Lung (tissue), 12 donors: ENCODE data around the gene EML1. TPM values are rescaled to one million over a fixed set of nuclear protein-coding genes. Genes with fewer than 3 reads are reported as not detected.

Experiments
- ATAC-seq: fragments of 200-7000 bp; cut with Tn5 transposase; one replicate; pipeline ENCODE4 v1.9.1; 2020; ENCODE audit warnings: moderate number of reproducible peaks; ENCODE audit not compliant: insufficient read depth, low FRiP score
- DNase-seq, 3 donors: peaks; one replicate each; pipeline ENCODE4 v3.0.0-alpha.2; 2013 to 2017
- H3K27ac ChIP-seq, 2 donors: one replicate each; pipeline ENCODE4 v1.5.1; 2013; ENCODE audit warnings: mild to moderate bottlenecking in 2 of 2, moderate library complexity in 2 of 2, control low read depth in 1 of 2, inconsistent platforms in 1 of 2, low read depth in 1 of 2, low read length in 1 of 2
- H3K27me3 ChIP-seq, 3 donors: one replicate each; pipeline ENCODE4 v1.5.1; 2013; ENCODE audit warnings: low read length in 2 of 3; ENCODE audit not compliant: control insufficient read depth in 3 of 3, insufficient read depth in 3 of 3
- H3K36me3 ChIP-seq, 4 donors: one replicate each; pipeline ENCODE4 v1.5.1; 2013; ENCODE audit warnings: low read length in 4 of 4, mild to moderate bottlenecking in 1 of 4, moderate library complexity in 1 of 4; ENCODE audit not compliant: control insufficient read depth in 4 of 4, insufficient read depth in 4 of 4
- H3K4me1 ChIP-seq, 5 donors: one replicate each; pipeline ENCODE4 v1.5.1; 2013; ENCODE audit warnings: low read length in 5 of 5, mild to moderate bottlenecking in 2 of 5, moderate library complexity in 1 of 5; ENCODE audit not compliant: control insufficient read depth in 5 of 5, insufficient read depth in 5 of 5
- H3K4me3 ChIP-seq: one replicate; pipeline ENCODE4 v1.5.1; 2013; ENCODE audit warnings: mild to moderate bottlenecking, control low read depth, moderate library complexity
- H3K9ac ChIP-seq, 2 donors: one replicate each; pipeline ENCODE4 v1.5.1; 2013; ENCODE audit warnings: low read length in 2 of 2, control low read depth in 1 of 2; ENCODE audit not compliant: insufficient read depth in 1 of 2
- H3K9me3 ChIP-seq, 4 donors: one replicate each; pipeline ENCODE4 v1.5.1; 2013; ENCODE audit warnings: low read length in 3 of 4, mild to moderate bottlenecking in 1 of 4, moderate library complexity in 1 of 4; ENCODE audit not compliant: control insufficient read depth in 4 of 4, insufficient read depth in 3 of 4
- WGBS, 2 donors: extraction: QIAGEN DNeasy Blood & Tissue Kit; methylation state at CpG; one replicate each; pipeline ENCODE4 v1.1.7; 2013; 5-methylcytosine and 5-hydroxymethylcytosine counted together
- polyA plus RNA-seq, 2 donors: library from polyadenylated mRNA; stranded (reverse); fragments of 200-250 nt; gene quantifications; one replicate each; pipeline ENCODE4 v1.2.1, GENCODE V29; 2013
- total RNA-seq, 2 donors: library from RNA; depleted of rRNA in 1 of 2; stranded (reverse); fragments of >200 nt in 1 of 2; gene quantifications; one replicate each; pipeline ENCODE4 v1.2.1, GENCODE V29; 2014 to 2021
- TF ChIP-seq, protein P1 (sequence below): IDR thresholded peaks from 2 replicates; pipeline ENCODE4 v1.5.1; 2012; ENCODE audit warnings: mild to moderate bottlenecking; ENCODE audit errors: control extremely low read depth, extremely low read depth
- donor health status: control.
- donor health status: control.
- donor health status: Bipolar disorder and iron deficiency.
- donor health status: healthy.
- donor health status: DM: yes; HTN: yes; CAD: no.

EML1 gene
- total and polyA plus RNA-seq, 4 donors = 6.7 to 88.0 (median 22.8) TPM

DNA sequence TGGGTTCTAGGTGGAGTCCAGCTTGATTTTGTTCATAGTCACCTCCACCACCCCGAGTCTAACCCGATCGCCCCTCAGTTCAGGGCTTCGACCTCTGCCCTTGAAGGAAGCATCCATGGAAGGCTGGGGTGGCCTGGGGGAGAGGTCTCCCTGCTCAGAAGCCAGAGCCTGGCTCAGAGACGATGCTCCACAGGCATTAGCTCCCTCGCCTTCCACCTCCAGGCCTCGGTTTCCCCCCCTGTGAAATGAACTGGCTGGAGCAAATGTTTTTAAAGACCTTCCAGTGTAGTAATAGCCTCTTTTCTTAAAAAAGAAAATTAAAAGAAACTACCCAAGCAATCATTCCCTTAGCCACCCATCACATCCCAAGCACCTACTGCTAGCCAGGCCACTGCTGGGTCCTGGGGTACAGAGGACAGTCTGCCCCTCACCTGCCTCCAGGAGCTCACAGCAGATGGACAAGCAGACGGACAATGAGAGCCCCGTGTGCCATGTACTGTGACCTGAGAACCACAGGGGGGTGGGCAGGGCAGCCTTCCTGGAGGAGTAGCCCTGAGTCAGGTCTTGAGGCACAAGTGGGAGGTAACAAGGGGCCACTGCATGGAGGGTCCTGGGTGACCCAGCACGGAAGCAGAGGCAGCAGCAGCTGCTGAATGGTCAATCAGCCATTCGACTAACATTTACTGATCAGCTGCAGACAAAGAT, 42.3 kb upstream of the EML1 start:
- no peak for DNase-seq
- H3K4me1 ChIP-seq = peaks cover 16 to 45% (median 21%) of the 10 kb centered on the region in 5 donors
- 90 to 94% methylated on average over 11 of the region's 11 CpGs for WGBS, 2 donors

DNA sequence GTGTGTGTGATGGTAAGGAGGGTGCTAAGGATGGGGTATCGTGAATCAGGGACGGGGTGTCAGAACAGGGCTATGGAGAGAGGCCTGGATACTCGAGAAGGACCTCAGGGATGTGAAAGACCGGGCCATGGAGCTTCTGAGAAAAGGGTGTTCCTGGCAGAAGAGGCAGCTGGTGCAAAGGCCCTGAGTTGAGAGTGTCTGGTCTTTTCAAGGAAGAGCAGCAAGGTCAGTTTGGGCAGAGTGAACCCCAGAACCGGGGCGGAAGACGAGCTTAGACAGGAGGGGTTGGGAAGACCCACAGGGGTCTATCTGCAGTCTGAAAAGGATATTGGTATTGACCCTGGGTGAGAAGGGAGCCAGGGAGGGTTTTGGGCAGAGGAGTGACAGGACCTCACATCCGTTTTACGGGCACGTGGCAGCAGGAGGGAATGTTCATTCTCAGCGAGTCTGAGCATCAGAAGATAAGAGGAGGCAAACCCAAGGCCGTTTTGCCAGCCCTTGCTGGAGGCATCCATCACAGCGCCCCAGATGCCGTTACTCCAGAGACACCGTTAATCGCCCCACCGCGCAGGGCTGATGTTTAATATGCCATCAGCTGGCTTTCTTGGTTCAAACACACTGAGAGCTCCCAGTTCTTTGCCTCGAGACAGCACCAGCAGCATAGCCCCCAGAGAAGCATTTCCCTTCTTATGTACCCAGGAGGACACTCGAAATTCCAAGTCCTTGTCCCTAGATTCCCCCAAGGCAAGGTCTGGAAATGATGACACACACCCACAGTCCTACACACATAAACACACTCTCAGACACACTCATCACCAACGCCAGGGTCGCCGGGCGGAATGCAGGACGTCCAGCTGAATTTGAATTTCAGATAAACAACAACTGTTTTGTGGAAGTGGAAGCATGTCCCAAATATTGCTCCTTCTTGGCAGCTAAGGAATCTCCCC, 41.4 kb upstream of the EML1 start:
- TF ChIP-seq, protein P1, sequence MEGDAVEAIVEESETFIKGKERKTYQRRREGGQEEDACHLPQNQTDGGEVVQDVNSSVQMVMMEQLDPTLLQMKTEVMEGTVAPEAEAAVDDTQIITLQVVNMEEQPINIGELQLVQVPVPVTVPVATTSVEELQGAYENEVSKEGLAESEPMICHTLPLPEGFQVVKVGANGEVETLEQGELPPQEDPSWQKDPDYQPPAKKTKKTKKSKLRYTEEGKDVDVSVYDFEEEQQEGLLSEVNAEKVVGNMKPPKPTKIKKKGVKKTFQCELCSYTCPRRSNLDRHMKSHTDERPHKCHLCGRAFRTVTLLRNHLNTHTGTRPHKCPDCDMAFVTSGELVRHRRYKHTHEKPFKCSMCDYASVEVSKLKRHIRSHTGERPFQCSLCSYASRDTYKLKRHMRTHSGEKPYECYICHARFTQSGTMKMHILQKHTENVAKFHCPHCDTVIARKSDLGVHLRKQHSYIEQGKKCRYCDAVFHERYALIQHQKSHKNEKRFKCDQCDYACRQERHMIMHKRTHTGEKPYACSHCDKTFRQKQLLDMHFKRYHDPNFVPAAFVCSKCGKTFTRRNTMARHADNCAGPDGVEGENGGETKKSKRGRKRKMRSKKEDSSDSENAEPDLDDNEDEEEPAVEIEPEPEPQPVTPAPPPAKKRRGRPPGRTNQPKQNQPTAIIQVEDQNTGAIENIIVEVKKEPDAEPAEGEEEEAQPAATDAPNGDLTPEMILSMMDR = no peak
- H3K9me3 ChIP-seq = no peaks in the 10 kb centered on the region
- no peak for ATAC-seq
- no peak overlapping the region for H3K4me3 ChIP-seq
- no peaks in the 10 kb centered on the region for H3K36me3 ChIP-seq
- peaks cover 10 to 45% (median 16%) of the 10 kb centered on the region in 5 donors for H3K4me1 ChIP-seq
- peak overlapping the region in 1 of 2 donors; percentile 63 for H3K27ac ChIP-seq
- WGBS, 2 donors = 35 to 38% methylated on average over 25 of the region's 25 CpGs
- no peak overlapping the region for H3K9ac ChIP-seq
- H3K27me3 ChIP-seq = peaks cover 0 to 4% (median 0%) of the 10 kb centered on the region in 3 donors
- DNase-seq = peak; percentile 63 to 70 (median 64)

More for the DNA sequence above, 42.3 kb upstream of the EML1 start:
- no peak overlapping the region for H3K9ac ChIP-seq
- no peak overlapping the region for H3K4me3 ChIP-seq
- TF ChIP-seq, protein P1 = no peak
- H3K27ac ChIP-seq = no peak overlapping the region
- no peaks in the 10 kb centered on the region for H3K36me3 ChIP-seq
- no peaks in the 10 kb centered on the region for H3K9me3 ChIP-seq
- peaks cover 0 to 4% (median 0%) of the 10 kb centered on the region in 3 donors for H3K27me3 ChIP-seq
- no peak for ATAC-seq

DNA sequence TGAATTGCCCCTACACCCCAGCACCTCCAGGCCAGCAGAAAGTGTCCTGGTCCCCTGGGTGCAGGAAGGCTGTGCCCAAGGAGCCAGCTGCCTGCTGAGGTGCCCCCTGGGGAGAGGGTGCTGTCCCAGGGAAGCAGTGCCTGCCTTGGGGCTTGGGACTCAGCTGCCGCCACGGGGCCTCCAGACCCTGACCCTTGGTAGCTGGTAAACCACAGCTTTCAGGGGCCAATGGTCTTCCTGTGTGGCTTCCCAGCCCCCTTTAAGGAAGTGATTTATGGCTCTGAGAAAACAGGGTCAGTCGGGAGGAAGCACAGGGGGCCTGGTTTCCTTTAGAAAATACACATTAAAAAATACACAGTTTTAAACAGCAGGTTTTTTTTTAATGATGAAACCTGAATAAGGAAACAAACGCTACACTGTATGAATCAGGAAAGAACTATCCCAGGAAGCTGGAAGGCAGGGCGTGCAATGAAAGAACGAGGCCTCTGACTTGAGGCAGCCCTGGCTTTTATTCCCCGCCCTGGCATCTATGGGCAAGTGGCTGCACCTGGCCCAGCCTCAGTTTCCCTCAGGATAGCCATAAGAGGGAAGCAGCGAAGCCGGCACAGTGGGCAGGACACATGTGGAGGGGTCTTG, 40.6 kb upstream of the EML1 start:
- TF ChIP-seq, protein P1 = no peak
- 20 to 22% methylated on average over 9 of the region's 9 CpGs for WGBS, 2 donors
- Histone ChIP-seq H3K9ac (no peak overlapping the region), H3K4me3 (no peak overlapping the region), H3K36me3 (no peaks in the 10 kb centered on the region), H3K27me3 (peaks cover 0 to 4% (median 0%) of the 10 kb centered on the region in 3 donors), H3K27ac (peak overlapping the region in 1 of 2 donors; percentile 78), H3K9me3 (no peaks in the 10 kb centered on the region), H3K4me1 (peaks cover 10 to 41% (median 16%) of the 10 kb centered on the region in 5 donors)
- no peak for ATAC-seq
- DNase-seq = peak in 2 of 3 donors; percentile 35 to 50
